HepG2 (cell line): Measurements from ENCODE around the gene RAB43. TPM values are rescaled to one million over a fixed set of nuclear protein-coding genes. Genes with fewer than 3 reads are reported as not detected.
A peak's percentile ranks its signal among the peaks of the same experiment; 100 is the strongest.

Source experiments
- AKAP8 ChIP-seq: sonication (generic); formaldehyde crosslinking; IDR thresholded peaks from 2 replicates; pipeline ENCODE4 v1.5.1; 2020; ENCODE audit warnings: mild to moderate bottlenecking, missing genetic modification reagents
- CBX5 ChIP-seq: sonication (generic); formaldehyde crosslinking; IDR thresholded peaks from 2 replicates; pipeline ENCODE4 v1.4.0; 2020; ENCODE audit warnings: missing genetic modification reagents, borderline replicate concordance
- CEBPZ ChIP-seq: IDR thresholded peaks from 2 replicates; pipeline ENCODE4 v1.6.1; 2012; ENCODE audit warnings: low read length, improper control_type of control experiment
- DBP ChIP-seq: sonication (generic); formaldehyde crosslinking; IDR thresholded peaks from 2 replicates; pipeline ENCODE4 v1.4.0; 2020; ENCODE audit warnings: missing genetic modification reagents; ENCODE audit errors: not compliant biosample characterization
- FOXO1 ChIP-seq: sonication (generic); formaldehyde crosslinking; IDR thresholded peaks from 2 replicates; pipeline ENCODE4 v1.4.0; 2020; ENCODE audit warnings: missing genetic modification reagents
- HDAC2 ChIP-seq: sonication (generic); formaldehyde crosslinking; IDR thresholded peaks from 2 replicates; pipeline ENCODE4 v1.4.0; 2020; ENCODE audit warnings: missing genetic modification reagents
- HNRNPUL1 ChIP-seq: fragments of 200-400 bp; formaldehyde crosslinking; IDR thresholded peaks from 2 replicates; pipeline ENCODE4 v1.6.1; 2017; ENCODE audit warnings: low read depth, mild to moderate bottlenecking, low read length, moderate library complexity
- KDM5B ChIP-seq: sonication (generic); formaldehyde crosslinking; IDR thresholded peaks from 2 replicates; pipeline ENCODE4 v1.4.0; 2020; ENCODE audit warnings: missing genetic modification reagents, mild to moderate bottlenecking, borderline replicate concordance
- KLF16 ChIP-seq, 2 experiments: sonication (generic) in 1 of 2; formaldehyde crosslinking in 1 of 2; IDR thresholded peaks; 2 replicates each; pipeline versions ENCODE4 v1.6.1 to v1.8.0; 2016 to 2023; ENCODE audit warnings: missing genetic modification reagents in 2 of 2, missing compliant biosample characterization in 1 of 2
- MAX ChIP-seq: IDR thresholded peaks from 2 replicates; pipeline ENCODE4 v1.6.1; 2012; ENCODE audit warnings: inconsistent platforms
- MIER3 ChIP-seq: IDR thresholded peaks from 2 replicates; pipeline ENCODE4 v1.6.1; 2016; ENCODE audit warnings: missing compliant biosample characterization, borderline replicate concordance
- NAIF1 ChIP-seq: sonication (generic); formaldehyde crosslinking; IDR thresholded peaks from 2 replicates; pipeline ENCODE4 v1.5.0; 2020; ENCODE audit warnings: mild to moderate bottlenecking, missing genetic modification reagents, borderline replicate concordance
- PAWR ChIP-seq: sonication (generic); formaldehyde crosslinking; IDR thresholded peaks from 2 replicates; pipeline ENCODE4 v1.4.0; 2020; ENCODE audit warnings: missing genetic modification reagents, mild to moderate bottlenecking, borderline replicate concordance
- POLR2AphosphoS5 ChIP-seq: IDR thresholded peaks from 2 replicates; pipeline ENCODE4 v1.6.1; 2012; ENCODE audit warnings: low read depth, low read length
- RNF219 ChIP-seq: sonication (generic); formaldehyde crosslinking; IDR thresholded peaks from 2 replicates; pipeline ENCODE4 v1.5.0; 2020; ENCODE audit warnings: mild to moderate bottlenecking, missing genetic modification reagents
- SOX5 ChIP-seq: IDR thresholded peaks from 2 replicates; pipeline ENCODE4 v1.6.1; 2016; ENCODE audit warnings: borderline replicate concordance
- TAF1 ChIP-seq: sonication (generic); formaldehyde crosslinking; IDR thresholded peaks from 2 replicates; pipeline ENCODE4 v1.4.0; 2020; ENCODE audit warnings: missing genetic modification reagents
- ZBTB7A ChIP-seq: sonication (generic); formaldehyde crosslinking; IDR thresholded peaks from 2 replicates; pipeline ENCODE4 v1.8.0; 2022; ENCODE audit warnings: mild to moderate bottlenecking, missing genetic modification reagents
- ZFP36L2 ChIP-seq: sonication (generic); formaldehyde crosslinking; IDR thresholded peaks from 2 replicates; pipeline ENCODE4 v1.4.0; 2020; ENCODE audit warnings: missing genetic modification reagents
- ZNF383 ChIP-seq: sonication (generic); formaldehyde crosslinking; IDR thresholded peaks from 2 replicates; pipeline ENCODE4 v1.4.0; 2020; ENCODE audit warnings: missing genetic modification reagents, mild to moderate bottlenecking, borderline replicate concordance
- ZNF501 ChIP-seq: sonication (generic); formaldehyde crosslinking; IDR thresholded peaks from 2 replicates; pipeline ENCODE4 v1.5.1; 2020; ENCODE audit warnings: mild to moderate bottlenecking, moderate library complexity, missing genetic modification reagents
- ZNF547 ChIP-seq: sonication (generic); formaldehyde crosslinking; IDR thresholded peaks from 2 replicates; pipeline ENCODE4 v1.5.1; 2020; ENCODE audit warnings: mild to moderate bottlenecking, missing genetic modification reagents
- ZNF766 ChIP-seq: sonication (generic); formaldehyde crosslinking; IDR thresholded peaks from 2 replicates; pipeline ENCODE4 v1.5.0; 2020; ENCODE audit warnings: missing genetic modification reagents, borderline replicate concordance
- polyA plus RNA-seq, 8 experiments: library from polyadenylated mRNA; depleted of rRNA in 3 of 8; stranded (reverse) in 7 of 8; unstranded in 1 of 8; fragments of >200 nt; fragmentation: Illumina TruSeq in 4 of 8; extraction: Trizol in 4 of 8; gene quantifications; 2 replicates each; pipeline versions ENCODE4 v1.2.1 to v1.2.3, GENCODE V29; 2011 to 2016; ENCODE audit warnings: low read depth in 4 of 8, missing spikeins in 1 of 8, mixed read lengths in 1 of 8; ENCODE audit not compliant: insufficient read depth in 1 of 8
- total RNA-seq, 5 experiments: library from RNA; depleted of rRNA; stranded (reverse); fragments of >200 nt; fragmentation: Illumina TruSeq; extraction: Trizol; gene quantifications; 2 replicates each; pipeline ENCODE4 v1.2.3, GENCODE V29; 2016; ENCODE audit warnings: low read depth in 1 of 5

RAB43 gene
- total and polyA plus RNA-seq, 2 of the 13 experiments (the other 11 are each of a cell fraction or from before 2014, with no cell fraction given) = 11.8 to 18.4 TPM

GRCh38 chr3:129054605-129055104 lies 66.9 kb downstream of the RAB43 start (continued):
- no peak for TF ChIP-seq ZNF383 (CRISPR knock-in tag)
- no peak for TF ChIP-seq DBP (CRISPR knock-in tag)
- TF ChIP-seq ZBTB7A (CRISPR knock-in tag) = peak; percentile 68; the same call in 1 of the 2 replicates
- TF ChIP-seq AKAP8 (CRISPR knock-in tag) = no peak
- TF ChIP-seq ZNF766 (CRISPR knock-in tag) = no peak
- TF ChIP-seq HDAC2 (CRISPR knock-in tag) = no peak; the same call in 1 of the 2 replicates
- TF ChIP-seq KLF16 (CRISPR knock-in tag; IDR thresholded peaks at IDR 0.05) = no peak
- TF ChIP-seq ZNF547 (CRISPR knock-in tag) = no peak
- peak; percentile 30; the same call in 1 of the 2 replicates for TF ChIP-seq MAX
- TF ChIP-seq ZNF501 (CRISPR knock-in tag) = no peak
- TF ChIP-seq CEBPZ = no peak
- TF ChIP-seq KDM5B (CRISPR knock-in tag) = no peak
- TF ChIP-seq PAWR (CRISPR knock-in tag) = no peak
- no peak for TF ChIP-seq TAF1 (CRISPR knock-in tag)
- TF ChIP-seq NAIF1 = no peak
- no peak for TF ChIP-seq ZFP36L2 (CRISPR knock-in tag)
- no peak; the same call in 1 of the 2 replicates for TF ChIP-seq RNF219 (CRISPR knock-in tag)
- no peak for TF ChIP-seq HNRNPUL1
- TF ChIP-seq CBX5 (CRISPR knock-in tag) = no peak
- no peak for TF ChIP-seq MIER3 (CRISPR knock-in tag)
- TF ChIP-seq POLR2AphosphoS5 = no peak
- peak; percentile 44; the same call in 1 of the 2 replicates for TF ChIP-seq SOX5 (CRISPR knock-in tag)
- TF ChIP-seq FOXO1 (CRISPR knock-in tag) = peak; percentile 77; the same call in 1 of the 2 replicates
